ENCODE data around the gene MAML2. TPM values are rescaled to one million over a fixed set of nuclear protein-coding genes. Genes with fewer than 3 reads are reported as not detected.

MAML2 gene
- total and polyA plus RNA-seq, 2 experiments from 2014 or later, result 2.0 to 7.1 TPM

DNA sequence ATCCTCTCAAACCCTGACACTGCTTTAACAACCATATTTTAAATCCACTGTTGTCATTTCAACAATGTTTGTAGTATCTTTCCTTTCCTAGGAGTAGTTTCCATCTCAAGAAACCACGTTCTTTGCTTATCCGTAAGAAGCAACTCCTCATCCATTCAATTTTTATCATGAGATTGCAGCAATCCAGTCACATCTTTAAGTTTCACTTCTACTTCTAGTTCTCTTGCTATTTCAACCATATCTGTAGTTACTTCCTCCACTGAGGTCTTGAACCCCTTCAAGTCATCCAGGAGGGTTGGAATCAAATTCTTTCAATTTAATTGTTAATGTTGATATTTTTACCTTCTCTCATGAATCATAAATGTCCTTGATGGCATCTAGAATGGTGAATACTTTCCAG, 24.3 kb upstream of the MAML2 start:
- no peak for ATAC-seq
- TF ChIP-seq JUNB (IDR thresholded peaks at IDR 0.05; ENCODE audit: unreplicated experiment), result no peak
- no peak for TF ChIP-seq POLR2AphosphoS5 (IDR thresholded peaks at IDR 0.05; ENCODE audit: low read depth)
- TF ChIP-seq, protein P1, sequence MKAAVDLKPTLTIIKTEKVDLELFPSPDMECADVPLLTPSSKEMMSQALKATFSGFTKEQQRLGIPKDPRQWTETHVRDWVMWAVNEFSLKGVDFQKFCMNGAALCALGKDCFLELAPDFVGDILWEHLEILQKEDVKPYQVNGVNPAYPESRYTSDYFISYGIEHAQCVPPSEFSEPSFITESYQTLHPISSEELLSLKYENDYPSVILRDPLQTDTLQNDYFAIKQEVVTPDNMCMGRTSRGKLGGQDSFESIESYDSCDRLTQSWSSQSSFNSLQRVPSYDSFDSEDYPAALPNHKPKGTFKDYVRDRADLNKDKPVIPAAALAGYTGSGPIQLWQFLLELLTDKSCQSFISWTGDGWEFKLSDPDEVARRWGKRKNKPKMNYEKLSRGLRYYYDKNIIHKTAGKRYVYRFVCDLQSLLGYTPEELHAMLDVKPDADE (IDR thresholded peaks at IDR 0.05), result no peak
- no peak for TF ChIP-seq STAT1 (IDR thresholded peaks at IDR 0.05; ENCODE audit: unreplicated experiment)
- TF ChIP-seq, protein P2, sequence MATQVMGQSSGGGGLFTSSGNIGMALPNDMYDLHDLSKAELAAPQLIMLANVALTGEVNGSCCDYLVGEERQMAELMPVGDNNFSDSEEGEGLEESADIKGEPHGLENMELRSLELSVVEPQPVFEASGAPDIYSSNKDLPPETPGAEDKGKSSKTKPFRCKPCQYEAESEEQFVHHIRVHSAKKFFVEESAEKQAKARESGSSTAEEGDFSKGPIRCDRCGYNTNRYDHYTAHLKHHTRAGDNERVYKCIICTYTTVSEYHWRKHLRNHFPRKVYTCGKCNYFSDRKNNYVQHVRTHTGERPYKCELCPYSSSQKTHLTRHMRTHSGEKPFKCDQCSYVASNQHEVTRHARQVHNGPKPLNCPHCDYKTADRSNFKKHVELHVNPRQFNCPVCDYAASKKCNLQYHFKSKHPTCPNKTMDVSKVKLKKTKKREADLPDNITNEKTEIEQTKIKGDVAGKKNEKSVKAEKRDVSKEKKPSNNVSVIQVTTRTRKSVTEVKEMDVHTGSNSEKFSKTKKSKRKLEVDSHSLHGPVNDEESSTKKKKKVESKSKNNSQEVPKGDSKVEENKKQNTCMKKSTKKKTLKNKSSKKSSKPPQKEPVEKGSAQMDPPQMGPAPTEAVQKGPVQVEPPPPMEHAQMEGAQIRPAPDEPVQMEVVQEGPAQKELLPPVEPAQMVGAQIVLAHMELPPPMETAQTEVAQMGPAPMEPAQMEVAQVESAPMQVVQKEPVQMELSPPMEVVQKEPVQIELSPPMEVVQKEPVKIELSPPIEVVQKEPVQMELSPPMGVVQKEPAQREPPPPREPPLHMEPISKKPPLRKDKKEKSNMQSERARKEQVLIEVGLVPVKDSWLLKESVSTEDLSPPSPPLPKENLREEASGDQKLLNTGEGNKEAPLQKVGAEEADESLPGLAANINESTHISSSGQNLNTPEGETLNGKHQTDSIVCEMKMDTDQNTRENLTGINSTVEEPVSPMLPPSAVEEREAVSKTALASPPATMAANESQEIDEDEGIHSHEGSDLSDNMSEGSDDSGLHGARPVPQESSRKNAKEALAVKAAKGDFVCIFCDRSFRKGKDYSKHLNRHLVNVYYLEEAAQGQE (IDR thresholded peaks at IDR 0.05; ENCODE audit: unreplicated experiment), result no peak
- TF ChIP-seq, protein P3, sequence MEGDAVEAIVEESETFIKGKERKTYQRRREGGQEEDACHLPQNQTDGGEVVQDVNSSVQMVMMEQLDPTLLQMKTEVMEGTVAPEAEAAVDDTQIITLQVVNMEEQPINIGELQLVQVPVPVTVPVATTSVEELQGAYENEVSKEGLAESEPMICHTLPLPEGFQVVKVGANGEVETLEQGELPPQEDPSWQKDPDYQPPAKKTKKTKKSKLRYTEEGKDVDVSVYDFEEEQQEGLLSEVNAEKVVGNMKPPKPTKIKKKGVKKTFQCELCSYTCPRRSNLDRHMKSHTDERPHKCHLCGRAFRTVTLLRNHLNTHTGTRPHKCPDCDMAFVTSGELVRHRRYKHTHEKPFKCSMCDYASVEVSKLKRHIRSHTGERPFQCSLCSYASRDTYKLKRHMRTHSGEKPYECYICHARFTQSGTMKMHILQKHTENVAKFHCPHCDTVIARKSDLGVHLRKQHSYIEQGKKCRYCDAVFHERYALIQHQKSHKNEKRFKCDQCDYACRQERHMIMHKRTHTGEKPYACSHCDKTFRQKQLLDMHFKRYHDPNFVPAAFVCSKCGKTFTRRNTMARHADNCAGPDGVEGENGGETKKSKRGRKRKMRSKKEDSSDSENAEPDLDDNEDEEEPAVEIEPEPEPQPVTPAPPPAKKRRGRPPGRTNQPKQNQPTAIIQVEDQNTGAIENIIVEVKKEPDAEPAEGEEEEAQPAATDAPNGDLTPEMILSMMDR (conservative IDR thresholded peaks at IDR 0.05; ENCODE audit: low read depth in 2 of 2), result no peak
- no peak for TF ChIP-seq NANOG (IDR thresholded peaks at IDR 0.05; ENCODE audit: borderline replicate concordance)
- no peak for TF ChIP-seq EZH2 (IDR thresholded peaks at IDR 0.05; ENCODE audit: low read depth, unreplicated experiment)
- no peak for TF ChIP-seq ZNF114 (CRISPR knock-in tag; IDR thresholded peaks at IDR 0.05)
- TF ChIP-seq, protein P4, sequence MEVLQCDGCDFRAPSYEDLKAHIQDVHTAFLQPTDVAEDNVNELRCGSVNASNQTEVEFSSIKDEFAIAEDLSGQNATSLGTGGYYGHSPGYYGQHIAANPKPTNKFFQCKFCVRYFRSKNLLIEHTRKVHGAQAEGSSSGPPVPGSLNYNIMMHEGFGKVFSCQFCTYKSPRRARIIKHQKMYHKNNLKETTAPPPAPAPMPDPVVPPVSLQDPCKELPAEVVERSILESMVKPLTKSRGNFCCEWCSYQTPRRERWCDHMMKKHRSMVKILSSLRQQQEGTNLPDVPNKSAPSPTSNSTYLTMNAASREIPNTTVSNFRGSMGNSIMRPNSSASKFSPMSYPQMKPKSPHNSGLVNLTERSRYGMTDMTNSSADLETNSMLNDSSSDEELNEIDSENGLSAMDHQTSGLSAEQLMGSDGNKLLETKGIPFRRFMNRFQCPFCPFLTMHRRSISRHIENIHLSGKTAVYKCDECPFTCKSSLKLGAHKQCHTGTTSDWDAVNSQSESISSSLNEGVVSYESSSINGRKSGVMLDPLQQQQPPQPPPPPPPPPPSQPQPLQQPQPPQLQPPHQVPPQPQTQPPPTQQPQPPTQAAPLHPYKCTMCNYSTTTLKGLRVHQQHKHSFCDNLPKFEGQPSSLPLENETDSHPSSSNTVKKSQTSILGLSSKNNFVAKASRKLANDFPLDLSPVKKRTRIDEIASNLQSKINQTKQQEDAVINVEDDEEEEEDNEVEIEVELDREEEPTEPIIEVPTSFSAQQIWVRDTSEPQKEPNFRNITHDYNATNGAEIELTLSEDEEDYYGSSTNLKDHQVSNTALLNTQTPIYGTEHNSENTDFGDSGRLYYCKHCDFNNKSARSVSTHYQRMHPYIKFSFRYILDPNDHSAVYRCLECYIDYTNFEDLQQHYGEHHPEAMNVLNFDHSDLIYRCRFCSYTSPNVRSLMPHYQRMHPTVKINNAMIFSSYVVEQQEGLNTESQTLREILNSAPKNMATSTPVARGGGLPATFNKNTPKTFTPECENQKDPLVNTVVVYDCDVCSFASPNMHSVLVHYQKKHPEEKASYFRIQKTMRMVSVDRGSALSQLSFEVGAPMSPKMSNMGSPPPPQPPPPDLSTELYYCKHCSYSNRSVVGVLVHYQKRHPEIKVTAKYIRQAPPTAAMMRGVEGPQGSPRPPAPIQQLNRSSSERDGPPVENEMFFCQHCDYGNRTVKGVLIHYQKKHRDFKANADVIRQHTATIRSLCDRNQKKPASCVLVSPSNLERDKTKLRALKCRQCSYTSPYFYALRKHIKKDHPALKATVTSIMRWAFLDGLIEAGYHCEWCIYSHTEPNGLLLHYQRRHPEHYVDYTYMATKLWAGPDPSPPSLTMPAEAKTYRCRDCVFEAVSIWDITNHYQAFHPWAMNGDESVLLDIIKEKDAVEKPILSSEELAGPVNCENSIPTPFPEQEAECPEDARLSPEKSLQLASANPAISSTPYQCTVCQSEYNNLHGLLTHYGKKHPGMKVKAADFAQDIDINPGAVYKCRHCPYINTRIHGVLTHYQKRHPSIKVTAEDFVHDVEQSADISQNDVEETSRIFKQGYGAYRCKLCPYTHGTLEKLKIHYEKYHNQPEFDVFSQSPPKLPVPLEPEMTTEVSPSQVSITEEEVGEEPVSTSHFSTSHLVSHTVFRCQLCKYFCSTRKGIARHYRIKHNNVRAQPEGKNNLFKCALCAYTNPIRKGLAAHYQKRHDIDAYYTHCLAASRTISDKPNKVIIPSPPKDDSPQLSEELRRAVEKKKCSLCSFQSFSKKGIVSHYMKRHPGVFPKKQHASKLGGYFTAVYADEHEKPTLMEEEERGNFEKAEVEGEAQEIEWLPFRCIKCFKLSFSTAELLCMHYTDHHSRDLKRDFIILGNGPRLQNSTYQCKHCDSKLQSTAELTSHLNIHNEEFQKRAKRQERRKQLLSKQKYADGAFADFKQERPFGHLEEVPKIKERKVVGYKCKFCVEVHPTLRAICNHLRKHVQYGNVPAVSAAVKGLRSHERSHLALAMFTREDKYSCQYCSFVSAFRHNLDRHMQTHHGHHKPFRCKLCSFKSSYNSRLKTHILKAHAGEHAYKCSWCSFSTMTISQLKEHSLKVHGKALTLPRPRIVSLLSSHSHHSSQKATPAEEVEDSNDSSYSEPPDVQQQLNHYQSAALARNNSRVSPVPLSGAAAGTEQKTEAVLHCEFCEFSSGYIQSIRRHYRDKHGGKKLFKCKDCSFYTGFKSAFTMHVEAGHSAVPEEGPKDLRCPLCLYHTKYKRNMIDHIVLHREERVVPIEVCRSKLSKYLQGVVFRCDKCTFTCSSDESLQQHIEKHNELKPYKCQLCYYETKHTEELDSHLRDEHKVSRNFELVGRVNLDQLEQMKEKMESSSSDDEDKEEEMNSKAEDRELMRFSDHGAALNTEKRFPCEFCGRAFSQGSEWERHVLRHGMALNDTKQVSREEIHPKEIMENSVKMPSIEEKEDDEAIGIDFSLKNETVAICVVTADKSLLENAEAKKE (CRISPR knock-in tag; IDR thresholded peaks at IDR 0.05), result no peak
- no peaks in the 10 kb centered on the region for H3K4me1 Mint-ChIP-seq
- Histone ChIP-seq H4K20me1 (replicated peaks; ENCODE audit: insufficient read depth) (no peaks in the 10 kb centered on the region), H3K9me2 (ENCODE audit: insufficient read depth) (peaks cover 6% of the 10 kb centered on the region; the same call in 1 of the 2 replicates), H2AFZ (no peak overlapping the region), H3K4me3 (no peak overlapping the region), H3K27me3 (ENCODE audit: insufficient read depth) (no peaks in the 10 kb centered on the region), H3K4me2 (no peak overlapping the region), H3F3A (replicated peaks; ENCODE audit: low read depth) (no peaks in the 10 kb centered on the region), H3K79me2 (replicated peaks; ENCODE audit: insufficient read depth) (no peaks in the 10 kb centered on the region), H3K36me3 (ENCODE audit: insufficient read depth) (peaks cover 4% of the 10 kb centered on the region; the same call in 1 of the 2 replicates), H3K27ac (ENCODE audit: low read depth) (no peak overlapping the region), H3K4me1 (ENCODE audit: insufficient read depth) (no peaks in the 10 kb centered on the region)
- peaks cover 4% of the 10 kb centered on the region; the same call in 2 of the 3 replicates for H3K9me3 Mint-ChIP-seq
- H3K27me3 Mint-ChIP-seq (ENCODE audit: insufficient read depth, low read depth, poor library complexity), result no peaks in the 10 kb centered on the region
- H3K36me3 Mint-ChIP-seq (ENCODE audit: low read depth), result peaks cover 22% of the 10 kb centered on the region
- DNase-seq (ENCODE audit: low spot score), result no peak
- no peak overlapping the region for H3K27ac Mint-ChIP-seq
- no peak overlapping the region for H3K4me3 Mint-ChIP-seq

All from GM23338 (cell line).